ENCODE data around the gene MAPK6. TPM values are rescaled to one million over a fixed set of nuclear protein-coding genes. Genes with fewer than 3 reads are reported as not detected.

Gene MAPK6
- polyA plus RNA-seq, 1 experiment: 74.3 TPM

- no peaks in the 10 kb centered on the region for H3K9me3 ChIP-seq (ENCODE audit: control insufficient read depth, insufficient read depth, low read length)
- CTCF ChIA-PET: interaction anchor here (0.6 to 5.7 kb wide), 4 partner anchors 10 to 158 kb away, joined by 3 to 50 read pairs (median 5); no protein-coding TSS in a partner anchor
Observed at GRCh38 chr15:52069559-52069958, 50.5 kb downstream of the MAPK6 start.

GRCh38 chr15:52071570-52071969, 52.6 kb downstream of the MAPK6 start:
- DNase-seq (ENCODE audit: low read depth, low spot score): no peak
- Histone ChIP-seq H3K9me3 (ENCODE audit: control insufficient read depth, insufficient read depth, low read length) (no peaks in the 10 kb centered on the region), H3K27ac (ENCODE audit: low read depth, low read length) (no peak overlapping the region), H3K4me3 (ENCODE audit: low read depth, low read length) (no peak overlapping the region), H3K27me3 (ENCODE audit: control insufficient read depth, insufficient read depth, low read length) (no peaks in the 10 kb centered on the region)
- ChIA-PET POLR2A (interaction anchor here (0.6 kb wide), 1 partner anchor 9 kb away, joined by 4 read pairs; no protein-coding TSS in a partner anchor), CTCF (interaction anchor here (5.7 kb wide), 1 partner anchor 8 kb away, joined by 50 read pairs; no protein-coding TSS in a partner anchor)
- TF ChIP-seq CTCF (IDR thresholded peaks at IDR 0.05; ENCODE audit: low read depth, low read length): no peak

More at GRCh38 chr15:52069559-52069958, 50.5 kb downstream of the MAPK6 start:
- POLR2A ChIA-PET: no interaction called here
- no peak overlapping the region for H3K4me3 ChIP-seq (ENCODE audit: low read depth, low read length)
- no peak overlapping the region for H3K27ac ChIP-seq (ENCODE audit: low read depth, low read length)
- H3K27me3 ChIP-seq (ENCODE audit: control insufficient read depth, insufficient read depth, low read length): no peaks in the 10 kb centered on the region
- no peak for DNase-seq (ENCODE audit: low read depth, low spot score)
- TF ChIP-seq CTCF (IDR thresholded peaks at IDR 0.05; ENCODE audit: low read depth, low read length): no peak

- Histone ChIP-seq H3K27ac (ENCODE audit: low read depth, low read length) (peak overlapping the region; percentile 68), H3K4me3 (ENCODE audit: low read depth, low read length) (no peak overlapping the region), H3K9me3 (ENCODE audit: control insufficient read depth, insufficient read depth, low read length) (no peaks in the 10 kb centered on the region), H3K27me3 (ENCODE audit: control insufficient read depth, insufficient read depth, low read length) (no peaks in the 10 kb centered on the region)
- ChIA-PET POLR2A (interaction anchor here (1.0 kb wide), 1 partner anchor 10 kb away, joined by 3 read pairs; no protein-coding TSS in a partner anchor), CTCF (interaction anchor here (0.6 to 4.3 kb wide), 10 partner anchors 8 to 195 kb away, joined by 3 to 50 read pairs (median 5); no protein-coding TSS in a partner anchor)
- 0 out of 2 replicates have a peak, but pooled peaks have one; percentile 18 for TF ChIP-seq CTCF (IDR thresholded peaks at IDR 0.05; ENCODE audit: low read depth, low read length)
- DNase-seq (ENCODE audit: low read depth, low spot score): no peak
Observed at GRCh38 chr15:52076889-52077781, 58.1 kb downstream of the MAPK6 start.

GRCh38 chr15:52078197-52078875, 59.3 kb downstream of the MAPK6 start:
- Histone ChIP-seq H3K4me3 (ENCODE audit: low read depth, low read length) (no peak overlapping the region), H3K27me3 (ENCODE audit: control insufficient read depth, insufficient read depth, low read length) (no peaks in the 10 kb centered on the region), H3K9me3 (ENCODE audit: control insufficient read depth, insufficient read depth, low read length) (no peaks in the 10 kb centered on the region), H3K27ac (ENCODE audit: low read depth, low read length) (no peak overlapping the region)
- no peak for TF ChIP-seq CTCF (IDR thresholded peaks at IDR 0.05; ENCODE audit: low read depth, low read length)
- no peak for DNase-seq (ENCODE audit: low read depth, low spot score)
- POLR2A ChIA-PET: interaction anchor here (0.9 kb wide), 1 partner anchor 107 kb away, joined by 5 read pairs; the partner anchor contains the start of gene LEO1
- CTCF ChIA-PET: interaction anchor here (0.6 to 4.3 kb wide), 28 partner anchors 9 to 189 kb away, joined by 3 to 50 read pairs (median 5); partner anchors contain the start of gene BCL2L10

Data from AG04450 (cell line).